ENCODE data around the gene LAMA5.

- TF ChIP-seq, protein P1, sequence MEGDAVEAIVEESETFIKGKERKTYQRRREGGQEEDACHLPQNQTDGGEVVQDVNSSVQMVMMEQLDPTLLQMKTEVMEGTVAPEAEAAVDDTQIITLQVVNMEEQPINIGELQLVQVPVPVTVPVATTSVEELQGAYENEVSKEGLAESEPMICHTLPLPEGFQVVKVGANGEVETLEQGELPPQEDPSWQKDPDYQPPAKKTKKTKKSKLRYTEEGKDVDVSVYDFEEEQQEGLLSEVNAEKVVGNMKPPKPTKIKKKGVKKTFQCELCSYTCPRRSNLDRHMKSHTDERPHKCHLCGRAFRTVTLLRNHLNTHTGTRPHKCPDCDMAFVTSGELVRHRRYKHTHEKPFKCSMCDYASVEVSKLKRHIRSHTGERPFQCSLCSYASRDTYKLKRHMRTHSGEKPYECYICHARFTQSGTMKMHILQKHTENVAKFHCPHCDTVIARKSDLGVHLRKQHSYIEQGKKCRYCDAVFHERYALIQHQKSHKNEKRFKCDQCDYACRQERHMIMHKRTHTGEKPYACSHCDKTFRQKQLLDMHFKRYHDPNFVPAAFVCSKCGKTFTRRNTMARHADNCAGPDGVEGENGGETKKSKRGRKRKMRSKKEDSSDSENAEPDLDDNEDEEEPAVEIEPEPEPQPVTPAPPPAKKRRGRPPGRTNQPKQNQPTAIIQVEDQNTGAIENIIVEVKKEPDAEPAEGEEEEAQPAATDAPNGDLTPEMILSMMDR (IDR thresholded peaks at IDR 0.05; ENCODE audit: insufficient read depth, low read length, poor library complexity, severe bottlenecking) = no peak
- no peak for TF ChIP-seq EZH2phosphoT487 (conservative IDR thresholded peaks at IDR 0.05; ENCODE audit: low read length)
These were observed 20.5 kb downstream of the LAMA5 start for GRCh38 chr20:62346398-62347150.

All from SU-DHL-6 (cell line).